HCEC 1CT (cell line): ENCODE results near the gene ADAMTS3.

Experiments
- DNase-seq: peaks from one replicate; pipeline ENCODE4 v3.0.0-alpha.2; 2017

ADAMTS3 gene

DNA sequence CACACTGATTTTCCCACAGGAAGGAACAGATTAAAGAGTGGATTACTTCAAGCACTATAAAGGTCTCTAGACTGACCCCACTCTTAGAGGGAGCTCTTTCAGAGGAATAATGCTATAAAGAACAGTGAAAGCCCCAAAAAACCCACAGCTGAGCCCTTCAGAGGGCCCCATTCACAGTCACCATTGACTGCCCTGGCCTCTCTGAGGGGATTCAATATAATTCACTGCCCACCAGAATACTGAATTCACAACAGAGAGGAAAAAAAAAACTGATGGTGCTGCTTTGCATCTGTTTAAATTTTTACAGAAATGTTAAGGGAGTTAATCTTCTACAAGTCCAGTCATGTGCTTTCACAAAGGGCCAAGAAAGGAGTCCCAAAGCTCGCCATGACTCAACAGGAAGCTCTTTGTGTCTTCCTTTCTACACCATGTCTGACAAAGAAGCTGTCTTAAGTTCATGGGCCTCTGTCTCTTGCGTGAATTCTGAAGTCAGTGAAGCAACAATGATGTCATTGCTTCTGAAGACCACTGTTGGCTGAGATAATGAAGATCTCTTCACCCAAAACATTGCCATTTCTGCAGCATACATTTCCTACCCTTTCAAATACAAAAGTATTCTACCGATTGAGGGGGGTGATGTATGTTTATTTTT is 174.9 kb downstream of the ADAMTS3 start:
- DNase-seq, result no peak

DNA sequence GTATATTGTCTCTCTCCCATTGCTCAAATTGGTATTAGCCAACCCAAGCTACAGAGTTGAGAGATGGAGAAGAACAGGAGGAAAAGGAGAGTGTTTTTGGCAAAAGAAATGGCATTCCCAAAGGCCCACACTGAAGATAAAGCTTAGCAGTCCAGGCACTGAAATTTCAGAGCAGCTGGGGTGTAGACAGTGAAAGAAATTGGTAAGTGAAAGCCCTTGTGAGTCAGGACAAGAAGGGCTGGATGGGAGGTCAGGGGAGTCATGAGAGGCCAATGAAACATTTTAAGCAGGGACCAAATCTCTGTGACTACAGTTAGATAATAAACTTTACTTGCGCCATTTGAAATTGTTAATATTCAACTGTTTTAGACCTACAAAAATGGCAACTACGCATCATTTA is 177.7 kb downstream of the ADAMTS3 start:
- no peak for DNase-seq

DNA sequence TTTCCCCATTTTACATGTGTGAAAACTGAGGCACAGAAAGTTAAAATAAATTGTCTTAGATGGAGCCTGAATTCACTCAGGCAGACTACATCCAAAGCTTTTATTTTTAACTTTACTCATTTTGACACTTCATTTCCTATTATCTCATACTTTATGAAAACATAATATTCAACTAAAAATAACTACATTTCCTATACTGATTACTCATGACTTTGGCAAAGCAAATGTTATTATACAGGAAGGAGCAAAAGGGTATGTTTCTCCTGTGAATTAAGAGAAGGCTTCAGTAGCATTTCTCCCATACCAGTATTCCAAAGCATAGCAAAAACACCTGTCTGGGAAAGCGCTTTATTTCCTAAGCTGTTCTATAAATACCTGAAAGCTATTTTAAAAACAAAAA is 178.6 kb downstream of the ADAMTS3 start:
- DNase-seq, result no peak

DNA sequence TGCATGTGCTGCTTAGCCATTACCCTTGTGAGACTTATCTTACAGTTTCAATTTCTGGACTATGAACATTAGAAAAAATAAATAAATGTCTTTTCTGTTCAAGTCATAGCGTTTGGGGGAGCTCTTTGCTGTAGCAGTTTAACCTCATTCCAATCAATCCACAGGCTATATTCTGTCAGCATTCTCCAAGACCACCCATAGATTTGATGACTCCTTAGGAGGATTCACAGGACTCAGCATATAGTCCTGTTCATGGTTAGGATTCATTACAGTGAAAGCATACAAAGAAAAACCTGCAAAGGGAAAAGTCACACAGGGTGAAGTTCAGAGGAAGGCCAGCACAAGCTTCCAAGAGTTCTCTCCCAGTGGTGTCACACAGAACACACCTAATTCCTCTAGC is 180.5 kb downstream of the ADAMTS3 start:
- DNase-seq, result no peak

DNA sequence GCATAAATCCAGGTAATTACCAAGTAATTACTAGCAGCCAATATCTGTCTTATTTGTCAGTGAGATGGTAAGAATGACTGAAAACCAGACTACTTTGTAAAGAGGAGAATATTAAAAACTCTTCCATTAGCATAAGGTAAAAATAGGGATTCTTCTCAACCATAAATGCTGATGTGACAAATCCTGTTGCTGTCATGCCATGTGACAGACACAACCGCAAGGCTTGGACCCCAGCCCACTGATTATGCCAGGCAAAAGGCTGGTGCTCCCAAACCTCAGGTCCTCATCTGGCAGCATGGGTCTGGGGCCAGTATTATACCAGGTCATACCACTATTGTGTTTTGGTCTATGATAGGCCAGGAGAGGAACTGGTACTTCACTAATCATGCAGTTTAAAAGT is 181.1 kb downstream of the ADAMTS3 start:
- no peak for DNase-seq

DNA sequence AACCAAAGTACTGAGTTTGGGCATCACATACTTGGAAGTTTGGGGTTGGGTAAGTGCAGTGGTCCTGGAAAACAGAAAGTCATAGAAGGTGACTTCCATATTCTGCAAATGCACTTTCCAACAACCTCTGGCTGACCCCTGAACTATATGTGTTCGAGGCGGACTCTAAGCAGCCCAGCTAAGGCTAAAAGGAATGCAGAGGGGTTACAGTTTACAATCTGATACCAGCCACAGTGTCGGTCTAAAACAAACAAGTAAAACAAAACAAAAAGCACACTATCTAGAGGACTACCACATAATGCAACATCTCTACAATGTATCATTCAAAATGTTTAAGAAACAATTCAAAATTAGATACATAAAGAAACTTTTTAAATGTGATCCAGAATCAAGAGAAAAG is 185.6 kb downstream of the ADAMTS3 start:
- DNase-seq, result no peak

DNA sequence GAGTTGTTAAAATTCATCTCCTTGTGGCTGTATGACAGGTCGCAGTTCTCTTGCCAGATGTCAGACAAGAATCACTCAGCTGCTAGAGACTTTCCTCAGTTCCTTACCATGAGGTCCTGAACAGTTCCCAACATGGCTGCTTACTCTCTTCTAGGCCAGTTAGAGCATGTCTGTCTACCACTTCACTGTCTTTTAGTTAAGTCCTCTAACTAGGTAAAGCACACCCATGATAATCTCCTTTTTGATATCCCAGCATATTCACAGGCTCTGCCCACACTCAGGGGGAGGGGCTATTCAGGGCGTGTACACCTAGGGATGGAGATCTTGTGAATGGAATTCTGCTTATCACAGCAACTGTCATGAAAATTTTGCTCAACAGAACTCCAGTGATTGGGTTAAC is 190.1 kb downstream of the ADAMTS3 start:
- DNase-seq, result no peak

DNA sequence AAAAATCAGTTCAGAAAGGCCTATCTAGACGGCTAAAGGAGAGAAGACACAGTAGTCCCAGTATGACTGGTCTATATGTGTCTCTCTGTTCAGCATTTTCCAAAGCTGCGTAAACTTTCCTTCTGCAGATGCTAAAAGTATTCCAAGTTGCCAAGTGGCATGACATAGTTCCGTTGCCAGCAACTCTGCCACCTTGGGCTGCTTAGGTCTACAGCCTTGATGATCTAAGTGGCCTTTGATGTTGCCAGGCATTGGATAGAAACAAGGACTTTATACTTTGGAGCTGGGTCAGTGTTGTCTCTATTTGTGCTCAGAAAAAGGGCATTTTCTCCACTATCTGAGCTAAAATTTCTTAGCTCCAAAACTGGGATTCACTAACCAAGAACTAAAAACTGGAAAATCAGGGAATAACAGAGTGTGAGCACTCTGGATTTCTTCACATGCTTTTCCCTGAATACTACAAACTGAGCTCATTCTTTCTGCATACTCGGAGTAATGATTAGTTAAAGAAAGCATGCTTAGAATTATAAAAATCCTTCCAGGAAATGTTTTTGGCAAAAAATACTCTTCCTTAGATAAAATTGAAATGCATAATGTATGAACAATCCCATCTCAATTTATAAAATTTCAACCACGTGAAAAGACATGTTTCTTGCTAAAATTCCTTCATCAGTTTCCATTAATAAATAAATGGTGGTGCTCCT is 191.4 kb downstream of the ADAMTS3 start:
- DNase-seq, result no peak

DNA sequence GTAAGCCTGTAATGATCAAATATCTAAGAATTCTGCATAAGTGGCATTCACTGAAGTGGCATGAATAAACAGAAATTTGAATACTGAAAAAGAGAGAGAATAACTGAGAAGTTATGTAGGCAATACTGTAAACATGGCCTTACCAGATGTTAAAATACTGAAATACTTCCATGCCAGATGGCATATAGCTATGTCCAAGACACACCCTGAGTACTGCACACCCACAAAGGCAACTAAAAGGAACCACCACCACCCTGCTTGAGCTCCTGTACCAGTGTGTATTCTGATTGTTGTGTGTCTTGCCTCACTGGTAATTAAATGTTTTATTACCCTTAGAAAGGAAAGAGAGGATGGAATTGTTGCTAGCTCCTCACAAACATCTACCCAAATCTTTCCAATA is 192.1 kb downstream of the ADAMTS3 start:
- DNase-seq, result no peak

DNA sequence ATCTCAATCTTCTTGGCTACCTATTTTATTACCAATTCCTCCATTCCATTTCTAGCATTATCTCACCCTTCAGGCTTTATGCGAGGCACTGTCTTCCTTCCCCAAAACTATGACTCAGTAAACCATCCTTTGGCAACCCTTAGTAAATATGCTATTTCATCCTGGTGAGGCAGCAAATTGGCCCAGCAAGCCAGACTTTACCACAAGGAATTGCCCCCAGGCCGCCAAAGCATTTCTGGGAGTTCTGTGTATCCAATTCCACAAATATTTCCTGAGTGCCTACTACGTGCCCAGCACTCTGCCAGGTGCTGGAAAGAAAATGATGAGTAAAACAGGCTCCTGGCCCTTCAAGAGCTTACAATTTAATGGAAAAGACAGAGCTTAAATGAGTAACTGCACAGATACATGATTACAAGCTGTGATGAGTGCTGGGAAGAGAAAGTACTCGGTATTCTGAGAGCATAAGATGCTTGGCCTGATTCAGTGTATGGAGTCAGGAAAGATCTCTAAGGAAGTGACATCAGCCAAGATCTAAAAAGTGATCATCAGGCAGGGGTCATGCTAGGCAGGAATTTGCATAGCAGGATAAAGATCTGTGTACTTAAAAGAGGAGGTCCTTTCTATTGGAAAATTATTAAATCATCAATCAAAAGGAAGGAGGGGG is 193.8 kb downstream of the ADAMTS3 start:
- no peak for DNase-seq

DNA sequence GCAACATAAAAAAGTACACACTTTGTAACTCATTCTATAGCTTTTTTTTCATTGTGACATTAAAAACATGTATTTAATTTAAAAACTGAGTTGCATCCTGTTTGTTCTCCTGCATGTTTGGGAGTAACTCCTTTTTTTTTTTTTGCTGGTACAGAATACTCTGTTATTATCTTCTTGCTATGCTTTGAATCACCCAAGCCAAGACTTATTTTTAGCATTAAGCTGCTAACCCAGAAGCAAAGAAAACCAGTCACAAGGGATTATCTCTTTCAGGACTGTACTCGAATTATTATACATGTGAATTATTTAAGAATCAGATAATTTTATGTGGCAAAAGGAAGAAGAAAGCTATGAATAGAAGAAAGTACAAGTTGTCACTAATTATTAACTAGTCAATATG is 194.9 kb downstream of the ADAMTS3 start:
- DNase-seq, result no peak

DNA sequence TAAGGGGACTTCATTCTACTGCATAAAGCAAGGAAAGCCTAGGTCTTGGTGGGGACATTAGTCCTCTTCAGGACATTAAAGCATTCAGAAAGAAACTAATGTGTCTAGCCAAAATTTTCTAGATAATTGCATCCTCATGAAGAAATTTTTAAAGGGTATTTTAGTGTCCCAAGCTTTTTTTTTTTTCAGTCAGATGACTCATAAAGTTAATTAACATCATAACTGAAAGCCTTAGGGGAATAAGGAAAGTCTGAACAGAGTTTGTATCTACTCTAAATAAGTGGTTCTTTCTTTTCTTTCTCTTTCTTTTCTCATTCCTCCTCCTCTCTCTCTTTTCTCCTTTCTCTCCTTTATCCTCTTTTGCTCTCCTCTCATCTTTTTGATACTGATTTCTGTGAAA is 202.4 kb downstream of the ADAMTS3 start:
- no peak for DNase-seq

DNA sequence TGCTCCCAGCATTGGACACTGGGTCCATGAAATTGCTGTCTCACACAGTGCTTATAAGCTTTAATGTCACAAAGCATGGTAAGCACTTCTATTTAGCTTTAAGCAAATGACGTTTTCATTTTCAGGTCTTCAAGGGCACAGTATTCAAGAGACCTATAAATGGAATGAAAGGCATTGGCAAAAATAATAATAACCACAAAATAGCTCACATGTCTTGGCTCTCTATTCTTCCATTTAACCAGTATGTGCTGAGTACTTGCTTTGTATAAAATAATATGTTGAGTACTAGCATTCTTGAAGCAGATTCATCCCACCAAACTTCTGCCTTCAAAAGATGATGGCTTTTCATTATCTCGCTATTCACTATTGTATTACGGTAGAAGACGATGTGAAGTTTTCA is 203.0 kb downstream of the ADAMTS3 start:
- no peak for DNase-seq

DNA sequence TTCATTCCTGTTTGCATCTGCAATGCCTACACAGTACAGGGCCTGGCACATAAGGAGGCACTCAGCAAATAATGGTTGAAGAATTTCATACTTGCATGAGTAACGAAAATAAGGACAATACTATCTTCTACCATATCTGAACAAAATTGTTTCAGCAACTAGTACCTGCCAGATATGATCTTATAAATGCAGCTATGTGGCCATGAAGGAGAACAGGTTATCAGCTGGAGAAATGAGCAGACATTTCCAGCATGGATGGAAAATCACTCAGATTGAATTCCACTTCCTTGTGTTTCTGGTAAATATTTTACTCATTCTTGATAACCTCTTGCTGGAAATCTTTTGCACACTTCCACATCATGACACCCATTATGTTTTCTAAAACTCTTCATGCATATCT is 204.0 kb downstream of the ADAMTS3 start:
- no peak for DNase-seq

DNA sequence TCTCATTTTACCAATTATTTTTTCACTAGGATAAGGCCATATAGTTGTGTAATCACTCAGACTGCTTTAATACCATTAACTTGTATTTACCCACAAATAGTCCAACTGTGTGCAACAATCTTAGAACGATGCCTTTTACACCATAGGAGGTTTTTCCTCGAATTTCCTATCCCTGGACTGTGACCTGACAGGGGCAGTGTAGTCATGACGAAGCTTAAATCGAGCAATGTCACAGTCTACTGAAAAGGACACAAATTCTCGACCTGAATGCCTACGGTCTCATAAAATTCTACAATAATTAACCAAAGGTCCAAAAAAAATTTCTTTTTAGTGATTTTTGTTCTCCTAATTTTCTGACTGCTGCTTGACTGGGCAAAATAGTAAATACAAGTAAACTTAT is 208.9 kb downstream of the ADAMTS3 start:
- no peak for DNase-seq

DNA sequence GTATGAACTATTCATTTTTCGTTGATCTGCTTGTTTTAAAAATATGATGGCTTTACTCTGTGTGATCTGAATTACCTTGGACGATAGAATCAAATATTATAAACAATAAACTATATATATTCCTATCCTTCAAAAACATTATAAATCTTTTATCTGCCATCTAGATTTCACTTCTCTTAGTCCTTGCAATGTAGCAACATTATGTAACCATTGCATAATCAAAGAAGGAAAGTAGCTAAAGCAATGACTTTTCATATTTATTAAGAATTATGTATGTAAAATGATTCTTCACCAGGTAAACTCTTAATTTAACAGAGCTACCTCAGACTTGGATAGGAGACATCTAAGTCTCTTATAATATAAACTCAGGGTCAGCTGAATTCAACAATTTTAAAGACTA is 210.5 kb downstream of the ADAMTS3 start:
- no peak for DNase-seq

DNA sequence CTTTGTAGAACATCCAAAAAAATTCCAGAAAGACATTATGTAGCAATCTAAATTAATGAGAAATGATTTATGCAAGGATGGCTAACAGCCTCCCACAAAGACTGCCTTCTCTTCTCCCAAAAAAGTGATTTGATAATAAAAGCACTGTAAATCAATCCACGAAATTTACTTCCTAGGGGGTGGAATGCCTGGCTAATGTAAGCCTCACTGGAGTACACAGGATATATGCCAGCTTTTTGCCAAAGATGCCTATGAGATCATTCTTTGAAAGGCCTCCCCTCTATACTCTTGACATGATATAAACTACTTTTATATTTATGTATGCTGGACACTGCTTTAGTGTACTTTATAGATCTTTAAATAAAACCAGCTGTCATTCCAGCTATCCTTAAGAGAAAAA is 211.1 kb downstream of the ADAMTS3 start:
- no peak for DNase-seq

DNA sequence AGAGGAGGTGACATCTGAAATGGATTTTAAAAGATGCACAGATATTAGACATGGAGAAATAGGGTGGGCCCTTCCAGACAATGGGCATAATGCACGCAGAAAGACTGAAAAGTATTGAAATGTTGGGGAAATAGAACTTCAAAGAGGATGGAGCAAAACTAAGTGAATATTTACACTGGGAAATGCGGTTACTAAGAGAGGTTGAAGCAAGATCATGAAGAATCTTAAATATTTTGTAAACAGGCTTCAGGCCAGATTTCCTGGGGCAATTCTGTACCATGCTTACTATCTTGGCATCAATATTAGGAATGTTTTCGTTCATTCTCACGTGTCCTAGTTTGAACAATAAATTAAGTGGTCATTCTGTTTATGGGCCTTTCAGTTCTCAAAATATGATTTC is 216.3 kb downstream of the ADAMTS3 start:
- no peak for DNase-seq

DNA sequence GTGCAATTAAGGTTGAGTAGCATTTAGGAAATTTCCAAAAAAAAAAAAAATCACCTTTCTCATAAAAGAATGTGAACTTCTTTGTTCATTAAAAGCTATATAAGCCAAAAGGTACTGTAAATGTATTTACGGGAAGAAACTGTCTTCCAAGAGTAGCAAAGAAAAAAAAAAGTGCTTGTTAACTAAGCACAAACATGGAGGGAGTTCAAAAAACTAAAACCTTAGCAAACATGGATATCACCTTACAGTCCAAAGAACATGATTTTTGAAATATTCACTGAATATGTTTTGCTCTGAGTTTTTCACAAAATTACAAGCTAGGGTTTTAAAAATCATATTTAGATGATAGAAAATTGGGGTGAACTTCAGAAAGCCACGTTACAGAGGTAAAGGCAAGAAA is 217.5 kb downstream of the ADAMTS3 start:
- DNase-seq, result no peak

DNA sequence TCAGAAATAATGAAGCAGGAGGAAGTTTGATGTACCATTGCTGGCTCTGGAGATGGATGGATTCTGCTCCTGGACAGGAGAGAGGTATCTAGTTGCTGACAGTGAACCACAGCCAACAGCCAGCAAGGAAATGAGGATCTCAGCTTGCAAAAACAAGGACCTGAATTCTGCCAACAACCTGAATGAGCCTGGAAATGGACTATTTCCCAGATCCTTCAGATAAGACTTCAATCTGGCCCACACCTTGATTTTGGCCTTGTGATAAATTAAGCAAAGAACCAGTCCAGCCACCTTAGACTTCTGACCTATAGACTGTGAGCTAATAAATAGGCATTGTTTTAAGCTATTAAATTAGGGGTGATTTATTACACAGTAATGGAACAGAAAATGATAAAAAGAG is 220.3 kb downstream of the ADAMTS3 start:
- DNase-seq, result no peak

DNA sequence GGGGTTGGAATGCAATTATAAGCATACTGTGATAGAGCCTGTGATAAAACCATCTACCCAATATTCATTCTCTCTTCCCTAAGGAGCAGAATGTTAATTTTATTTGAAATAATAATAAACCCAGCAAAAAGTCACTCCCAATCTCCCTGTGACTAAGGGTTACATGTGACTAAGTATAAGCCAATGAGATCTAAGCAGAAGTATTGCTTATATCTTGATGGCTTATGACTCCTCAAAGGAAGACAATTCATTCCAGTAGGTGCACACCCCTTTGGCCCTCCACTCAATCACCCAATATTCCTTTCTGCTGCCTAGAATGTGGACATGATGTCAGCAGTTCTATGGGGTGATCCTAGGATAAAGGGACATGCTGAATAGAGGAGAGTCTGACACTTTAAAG is 224.6 kb downstream of the ADAMTS3 start:
- DNase-seq, result no peak

DNA sequence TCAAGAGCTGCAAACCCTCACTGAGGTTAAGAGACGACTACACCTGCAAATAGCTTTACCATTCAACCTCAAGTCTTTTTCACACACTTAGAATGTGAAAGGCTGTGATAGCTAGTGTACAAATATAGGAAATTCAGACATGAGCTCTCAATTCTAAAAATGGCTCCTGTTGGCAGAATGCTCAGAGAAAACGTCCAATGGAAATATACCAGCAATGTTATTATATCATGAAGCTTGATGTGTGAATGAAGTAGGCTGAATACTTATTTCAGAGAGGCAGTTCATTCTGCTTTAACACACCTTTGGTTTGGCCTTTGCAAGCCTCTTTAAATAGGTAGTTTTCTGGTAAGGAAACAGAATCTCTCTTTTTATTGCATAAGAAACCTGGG is 227.6 kb downstream of the ADAMTS3 start:
- DNase-seq, result no peak

DNA sequence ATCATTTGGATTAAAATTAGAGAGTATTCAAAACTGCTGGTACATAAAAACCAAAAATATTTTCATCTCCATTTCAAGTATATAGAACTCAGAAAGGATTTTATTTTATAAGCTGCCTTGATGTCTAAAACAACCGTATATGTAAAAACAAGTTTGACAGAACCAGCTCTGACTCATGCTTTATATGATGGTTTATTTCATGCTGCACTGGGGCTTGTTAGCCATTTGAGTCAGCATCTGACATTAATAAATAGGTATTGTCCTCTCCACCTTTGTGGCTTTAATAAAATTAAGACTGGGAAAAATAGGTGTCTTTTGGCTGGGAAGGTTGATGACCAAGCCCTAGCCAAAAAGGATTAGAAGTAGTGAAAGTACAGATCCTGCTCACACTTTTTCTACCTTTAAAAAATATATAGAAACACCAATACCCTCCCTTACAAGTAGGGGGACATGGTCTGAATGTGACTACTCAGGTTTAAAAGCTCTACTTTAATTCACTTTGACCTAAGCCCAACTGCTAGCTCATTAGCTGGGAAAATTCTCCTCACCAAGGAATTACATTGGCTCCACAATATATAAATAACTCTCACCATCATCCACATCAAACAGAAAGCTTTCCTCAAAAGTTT is 228.1 kb downstream of the ADAMTS3 start:
- DNase-seq, result no peak

DNA sequence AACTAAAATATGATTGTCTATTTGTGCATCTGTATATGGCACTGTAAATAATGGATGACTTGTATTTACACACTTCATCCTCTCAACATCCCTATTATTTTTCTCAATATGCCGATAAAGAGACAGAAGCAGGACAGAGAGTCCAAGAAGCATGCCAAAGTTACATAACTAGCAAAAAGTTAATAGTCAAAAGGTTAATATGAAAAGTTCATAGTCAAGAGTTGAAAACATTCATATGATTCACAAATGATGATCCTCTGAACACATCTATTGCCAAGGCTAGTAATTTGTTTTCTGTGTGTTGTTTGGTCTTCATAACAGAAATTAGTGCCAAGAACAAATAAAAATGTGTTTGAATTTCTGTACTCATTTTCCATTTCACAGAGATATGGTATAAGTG is 231.0 kb downstream of the ADAMTS3 start:
- no peak for DNase-seq
